ENCODE measurements around the gene SIL1.

- no peak for TF ChIP-seq EZH2phosphoT487 (IDR thresholded peaks at IDR 0.05; ENCODE audit: insufficient read depth, low read depth)
- no peak for TF ChIP-seq EZH2 (IDR thresholded peaks at IDR 0.05; ENCODE audit: insufficient read depth, poor library complexity, severe bottlenecking)
Measured at GRCh38 chr5:139061274-139061673, 136.9 kb downstream of the SIL1 start.
